CD4-positive, alpha-beta T cell (primary cell): ENCODE measurements around the gene FBN1. TPM values are rescaled to one million over a fixed set of nuclear protein-coding genes. Genes with fewer than 3 reads are reported as not detected.

Source experiments
- ATAC-seq: fragments of 200-7000 bp; cut with Tn5 transposase; one replicate; pipeline ENCODE4 v1.10.0; 2022; ENCODE audit warnings: mild to moderate bottlenecking; ENCODE audit not compliant: poor library complexity
- CTCF ChIA-PET: fragments of 350-600 bp; sonication (Branson Sonifier 250); formaldehyde crosslinking; loops from one replicate; lab custom pipeline; 2021; ENCODE audit warnings: antibody characterized with exemption, inconsistent platforms; lab: Charles Lee
- POLR2A ChIA-PET: fragments of 350-600 bp; sonication (Branson Sonifier 250); formaldehyde crosslinking; loops from one replicate; lab custom pipeline; 2021; ENCODE audit warnings: antibody characterized with exemption, inconsistent platforms; lab: Charles Lee
- DNase-seq, 14 experiments: peaks; one replicate each; pipeline ENCODE4 v3.0.0-alpha.2; 2013 to 2020; ENCODE audit warnings: mixed read lengths in 2 of 14
- H3K27ac ChIP-seq, 2 donors: one replicate each; pipeline versions ENCODE4 v1.5.1 to v1.7.0; 2013; ENCODE audit warnings: low read length in 2 of 2, low read depth in 1 of 2, mild to moderate bottlenecking in 1 of 2
- H3K27me3 ChIP-seq, 2 experiments: 1 replicate in 1 of 2; 2 replicates in 1 of 2; pipeline versions ENCODE4 v1.6.1 to v1.7.0; 2013; ENCODE audit warnings: low read length in 2 of 2, control low read depth in 1 of 2, mild to moderate bottlenecking in 1 of 2, moderate library complexity in 1 of 2; ENCODE audit not compliant: insufficient read depth in 2 of 2, control insufficient read depth in 1 of 2
- H3K36me3 ChIP-seq: one replicate; pipeline ENCODE4 v1.6.1; 2013; ENCODE audit warnings: low read length, control low read depth; ENCODE audit not compliant: insufficient read depth
- H3K4me1 ChIP-seq: one replicate; pipeline ENCODE4 v1.6.1; 2013; ENCODE audit warnings: low read length, control low read depth; ENCODE audit not compliant: insufficient read depth
- H3K4me3 ChIP-seq: one replicate; pipeline ENCODE4 v1.5.1; 2013; ENCODE audit warnings: mild to moderate bottlenecking, low read length, moderate library complexity
- H3K9me3 ChIP-seq, 2 experiments: 1 replicate in 1 of 2; 2 replicates in 1 of 2; pipeline versions ENCODE4 v1.6.1 to v1.7.0; 2013; ENCODE audit warnings: low read length in 2 of 2, mild to moderate bottlenecking in 2 of 2, control low read depth in 1 of 2, moderate library complexity in 1 of 2; ENCODE audit not compliant: control insufficient read depth in 1 of 2, insufficient read depth in 1 of 2
- H3K27ac Mint-ChIP-seq: one replicate; pipeline ENCODE4 v1.8.0; 2020; ENCODE audit warnings: mixed read lengths
- H3K27me3 Mint-ChIP-seq: one replicate; pipeline ENCODE4 v1.8.0; 2021; ENCODE audit warnings: mixed read lengths
- H3K36me3 Mint-ChIP-seq: one replicate; pipeline ENCODE4 v1.8.0; 2021; ENCODE audit warnings: low read depth, mixed read lengths
- H3K4me1 Mint-ChIP-seq: one replicate; pipeline ENCODE4 v1.8.0; 2021; ENCODE audit warnings: low read depth, mixed read lengths
- H3K4me3 Mint-ChIP-seq: one replicate; pipeline ENCODE4 v1.8.0; 2020; ENCODE audit warnings: mild to moderate bottlenecking, mixed read lengths
- H3K9me3 Mint-ChIP-seq: one replicate; pipeline ENCODE4 v1.8.0; 2020; ENCODE audit warnings: mixed read lengths
- intact Hi-C, 2 experiments: fragments of 100-400 bp; cut with DNase I in 1 of 2; cut with micrococcal nuclease in 1 of 2; formaldehyde crosslinking; loops; one replicate each; pipeline versions ENCODE4 v1.15.1 to v1.9.0; 2023 to 2025; cut with DNase I, micrococcal nuclease
- total RNA-seq, 174 experiments: library from RNA in 2 of 174; stranded (reverse) in 2 of 174; gene quantifications; one replicate each; pipeline ENCODE4 v1.2.3 and lab custom pipeline; 2021 to 2026
- TF ChIP-seq, protein P1 (sequence below): fragments of 200-600 bp; IDR thresholded peaks from one replicate; pipeline ENCODE4 v1.8.0; 2022; ENCODE audit warnings: antibody characterized with exemption, mild to moderate bottlenecking

FBN1 gene
- total RNA-seq, 2 experiments from 2014 or later: 0.11 to 0.25 TPM

GRCh38 chr15:48623456-48623855 lies 22.1 kb downstream of the FBN1 start:
- Mint-ChIP-seq H3K27ac (no peak overlapping the region), H3K4me3 (no peak overlapping the region), H3K27me3 (no peaks in the 10 kb centered on the region), H3K4me1 (no peaks in the 10 kb centered on the region), H3K36me3 (no peaks in the 10 kb centered on the region), H3K9me3 (no peaks in the 10 kb centered on the region)
- Histone ChIP-seq H3K36me3 (no peaks in the 10 kb centered on the region), H3K9me3 (no peaks in the 10 kb centered on the region), H3K27ac (no peak overlapping the region), H3K4me1 (no peaks in the 10 kb centered on the region), H3K27me3 (no peaks in the 10 kb centered on the region), H3K4me3 (no peak overlapping the region)
- no peak for ATAC-seq
- intact Hi-C loops: no loop called here
- DNase-seq: no peak
- CTCF ChIA-PET: no interaction called here
- TF ChIP-seq, protein P1, sequence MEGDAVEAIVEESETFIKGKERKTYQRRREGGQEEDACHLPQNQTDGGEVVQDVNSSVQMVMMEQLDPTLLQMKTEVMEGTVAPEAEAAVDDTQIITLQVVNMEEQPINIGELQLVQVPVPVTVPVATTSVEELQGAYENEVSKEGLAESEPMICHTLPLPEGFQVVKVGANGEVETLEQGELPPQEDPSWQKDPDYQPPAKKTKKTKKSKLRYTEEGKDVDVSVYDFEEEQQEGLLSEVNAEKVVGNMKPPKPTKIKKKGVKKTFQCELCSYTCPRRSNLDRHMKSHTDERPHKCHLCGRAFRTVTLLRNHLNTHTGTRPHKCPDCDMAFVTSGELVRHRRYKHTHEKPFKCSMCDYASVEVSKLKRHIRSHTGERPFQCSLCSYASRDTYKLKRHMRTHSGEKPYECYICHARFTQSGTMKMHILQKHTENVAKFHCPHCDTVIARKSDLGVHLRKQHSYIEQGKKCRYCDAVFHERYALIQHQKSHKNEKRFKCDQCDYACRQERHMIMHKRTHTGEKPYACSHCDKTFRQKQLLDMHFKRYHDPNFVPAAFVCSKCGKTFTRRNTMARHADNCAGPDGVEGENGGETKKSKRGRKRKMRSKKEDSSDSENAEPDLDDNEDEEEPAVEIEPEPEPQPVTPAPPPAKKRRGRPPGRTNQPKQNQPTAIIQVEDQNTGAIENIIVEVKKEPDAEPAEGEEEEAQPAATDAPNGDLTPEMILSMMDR: no peak
- POLR2A ChIA-PET: no interaction called here

GRCh38 chr15:48622237-48622636 lies 23.3 kb downstream of the FBN1 start:
- no peak overlapping the region for H3K4me3 ChIP-seq
- H3K4me1 ChIP-seq: no peaks in the 10 kb centered on the region
- DNase-seq: no peak
- no peaks in the 10 kb centered on the region for H3K9me3 Mint-ChIP-seq
- POLR2A ChIA-PET: no interaction called here
- no peak overlapping the region for H3K27ac Mint-ChIP-seq
- no peak overlapping the region for H3K4me3 Mint-ChIP-seq
- H3K27me3 ChIP-seq: no peaks in the 10 kb centered on the region
- H3K36me3 Mint-ChIP-seq: no peaks in the 10 kb centered on the region
- no peaks in the 10 kb centered on the region for H3K9me3 ChIP-seq
- H3K27ac ChIP-seq: no peak overlapping the region
- no peaks in the 10 kb centered on the region for H3K27me3 Mint-ChIP-seq
- intact Hi-C loops: no loop called here
- CTCF ChIA-PET: no interaction called here
- no peaks in the 10 kb centered on the region for H3K36me3 ChIP-seq
- H3K4me1 Mint-ChIP-seq: no peaks in the 10 kb centered on the region
- TF ChIP-seq, protein P1: no peak
- no peak for ATAC-seq

DNA sequence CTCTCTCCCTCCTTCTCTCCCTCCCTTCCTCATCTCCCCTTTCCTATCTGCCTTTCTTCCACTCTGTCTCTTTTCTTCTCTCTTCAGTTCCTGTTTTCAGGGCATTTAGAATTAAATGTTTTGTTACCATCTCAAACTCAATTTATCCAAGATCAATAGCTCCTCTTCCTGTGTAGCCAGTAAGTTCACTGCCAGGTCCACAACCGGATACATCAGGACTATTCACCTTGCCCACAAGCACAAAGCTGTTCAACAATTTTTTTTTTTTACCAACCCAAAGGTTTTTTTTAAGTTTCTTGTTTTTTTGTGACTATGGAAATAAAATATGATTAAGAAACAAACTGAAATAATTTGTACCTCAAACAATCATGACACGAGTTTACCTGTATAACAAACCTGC lies 26.1 kb downstream of the FBN1 start:
- Histone ChIP-seq H3K4me1 (no peaks in the 10 kb centered on the region), H3K36me3 (no peaks in the 10 kb centered on the region), H3K4me3 (no peak overlapping the region), H3K27me3 (no peaks in the 10 kb centered on the region), H3K27ac (no peak overlapping the region), H3K9me3 (no peaks in the 10 kb centered on the region)
- POLR2A ChIA-PET: no interaction called here
- Mint-ChIP-seq H3K9me3 (no peaks in the 10 kb centered on the region), H3K4me1 (no peaks in the 10 kb centered on the region), H3K36me3 (no peaks in the 10 kb centered on the region), H3K27ac (no peak overlapping the region), H3K27me3 (no peaks in the 10 kb centered on the region), H3K4me3 (no peak overlapping the region)
- CTCF ChIA-PET: no interaction called here
- intact Hi-C loops: no loop called here
- DNase-seq (no peak), ATAC-seq (no peak)
- TF ChIP-seq, protein P1: no peak
